NCI-H1092 (cell line): ENCODE measurements around the gene MRPL10.
A peak's percentile ranks its signal among the peaks of the same experiment; 100 is the strongest.

Experiments
- DNase-seq: peaks from one replicate; lab custom pipeline; 2025; lab: John Stamatoyannopoulos, UW

MRPL10 gene

GRCh38 chr17:47839071-47839470 is 7.7 kb upstream of the MRPL10 start:
- no peak for DNase-seq

GRCh38 chr17:47838636-47839035 is 7.3 kb upstream of the MRPL10 start:
- no peak for DNase-seq

- no peak for DNase-seq
Observed at GRCh38 chr17:47837401-47838039, 6.2 kb upstream of the MRPL10 start.

- DNase-seq = no peak
Observed at GRCh38 chr17:47836601-47837000, 5.3 kb upstream of the MRPL10 start.

DNA sequence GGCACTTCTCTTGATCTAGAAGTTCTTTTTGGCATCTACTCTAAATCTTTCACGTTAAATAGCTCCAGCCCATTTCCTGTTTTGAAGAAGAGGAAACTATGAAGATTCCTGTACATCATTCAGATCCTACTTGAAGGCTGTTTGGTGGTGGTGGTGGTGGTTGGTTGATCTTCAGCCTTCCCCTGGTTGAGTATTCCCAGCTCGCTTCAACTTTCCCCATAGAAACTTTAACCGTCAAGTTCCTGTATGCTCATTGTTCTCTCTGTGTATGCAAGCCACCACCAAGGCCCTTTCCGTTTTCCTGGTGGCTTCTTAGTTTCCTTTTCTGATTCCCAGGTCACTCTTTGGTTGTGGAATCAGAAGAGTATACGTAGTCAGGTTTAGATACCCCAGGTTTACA is 3.4 kb upstream of the MRPL10 start:
- no peak for DNase-seq

DNA sequence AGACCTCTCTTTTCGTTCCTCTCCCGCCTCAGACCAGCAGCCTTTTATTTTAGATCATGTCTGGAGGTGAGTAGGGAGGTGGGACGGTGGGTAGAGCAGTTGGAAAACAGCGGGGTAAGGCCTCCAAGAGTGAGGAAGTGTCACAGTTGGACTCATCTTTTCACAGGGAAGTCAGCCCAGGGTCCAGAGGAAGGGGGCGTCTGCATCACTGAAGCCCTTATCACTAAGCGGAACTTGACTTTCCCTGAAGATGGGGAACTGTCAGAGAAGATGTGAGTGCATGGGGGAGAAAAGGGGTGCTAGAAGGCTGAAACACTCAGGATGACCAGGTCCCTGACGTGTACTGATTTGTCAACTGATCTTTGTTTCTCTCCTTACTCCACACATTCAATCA is 590 bp upstream of the MRPL10 start:
- DNase-seq = no peak

DNA sequence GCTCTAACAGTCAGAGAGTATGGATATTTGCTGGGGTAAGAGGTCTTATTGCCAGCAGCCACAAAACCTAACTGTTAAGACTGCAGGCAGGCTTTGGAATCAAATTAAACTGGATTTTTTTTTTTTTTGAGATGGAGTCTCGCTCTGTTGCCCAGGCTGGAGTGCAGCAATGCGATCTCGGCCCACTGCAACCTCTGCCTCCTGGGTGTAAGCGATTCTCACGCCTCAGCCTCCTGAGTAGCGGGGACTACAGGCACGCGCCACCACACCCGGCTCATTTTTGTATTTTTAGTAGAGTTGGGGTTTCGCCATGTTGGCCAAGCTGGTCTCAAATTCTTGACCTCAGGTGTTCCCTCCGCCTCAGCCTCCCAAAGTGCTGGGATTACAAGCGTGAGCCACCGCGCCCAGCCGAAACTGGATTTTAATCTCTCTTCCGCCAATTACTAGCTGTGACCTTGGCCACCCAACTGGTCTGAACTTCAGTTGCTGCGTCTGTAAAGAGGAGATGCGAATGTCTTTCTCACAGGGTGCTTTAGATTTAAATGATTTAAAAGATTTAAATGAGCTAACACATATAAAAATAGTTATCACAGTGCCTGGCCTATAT is 842 bp downstream of the MRPL10 start:
- no peak for DNase-seq

DNA sequence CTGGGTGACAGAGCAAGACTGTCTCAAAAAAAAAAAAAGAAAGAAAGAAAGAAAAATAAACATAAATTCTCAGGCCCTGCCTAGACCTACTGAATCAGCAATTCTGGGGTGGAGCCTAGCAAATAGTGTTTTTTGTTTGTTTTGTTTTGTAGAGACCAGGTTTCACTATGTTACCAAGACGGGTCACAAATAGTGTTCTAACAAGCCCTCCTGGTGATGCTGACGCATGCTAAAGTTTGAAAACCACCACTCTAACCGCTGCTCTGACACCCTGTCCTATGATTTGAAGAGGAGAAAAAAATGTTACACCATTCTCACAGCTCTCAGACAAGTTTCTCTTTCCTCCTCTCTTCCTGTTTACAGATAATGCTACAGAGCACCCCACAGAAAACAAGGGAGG is 1.5 kb downstream of the MRPL10 start:
- no peak for DNase-seq

DNA sequence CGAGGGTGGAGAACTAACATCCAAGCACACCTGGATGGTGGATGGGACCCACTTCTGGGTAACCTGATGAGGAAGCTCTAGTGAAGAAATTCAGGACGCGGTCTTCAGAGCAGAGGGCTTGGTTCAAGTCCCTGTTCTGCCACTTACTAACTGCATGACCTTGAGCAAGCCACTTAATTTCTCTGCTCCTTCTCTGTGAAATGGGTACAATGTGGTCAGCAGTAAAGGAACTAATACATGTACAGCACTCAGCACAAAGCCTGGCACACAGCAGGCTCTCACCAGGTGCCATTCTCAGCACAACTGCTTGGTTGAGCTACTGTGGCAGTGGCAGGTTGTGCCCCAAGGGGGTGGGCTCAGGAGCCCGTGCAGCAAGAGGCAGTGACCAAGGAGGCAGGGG is 7.8 kb downstream of the MRPL10 start:
- no peak for DNase-seq

GRCh38 chr17:47822785-47823184 is 8.6 kb downstream of the MRPL10 start:
- no peak for DNase-seq

GRCh38 chr17:47821424-47822391 is 9.6 kb downstream of the MRPL10 start, which contains the start of gene OSBPL7:
Gene OSBPL7 (minus strand): TSS chr17:47821794. CDS start chr17:47820278, 1,516 bp downstream.
- DNase-seq = peak; percentile 90

DNA sequence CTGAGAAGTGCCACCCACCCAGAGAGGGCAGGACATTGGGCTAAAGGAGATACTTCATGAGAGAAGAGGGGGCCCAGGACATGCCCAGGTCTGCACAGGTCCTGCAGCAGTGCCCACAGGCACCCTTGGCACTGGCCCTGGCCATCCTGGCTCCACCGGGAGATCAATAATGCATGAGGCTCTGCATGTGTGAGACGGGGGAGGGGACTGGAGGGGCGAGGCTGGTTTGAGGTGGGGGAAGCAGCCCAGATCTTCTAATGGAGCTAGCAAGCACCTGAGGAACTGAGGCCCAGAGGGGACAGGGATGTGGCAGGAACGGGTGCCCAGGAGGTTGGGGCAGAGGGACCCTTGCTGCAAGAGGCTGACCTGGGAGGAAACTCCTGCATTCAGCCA is 10.3 kb downstream of the MRPL10 start:
- DNase-seq = no peak

- DNase-seq = no peak
Observed at GRCh38 chr17:47820033-47820789, 11.1 kb downstream of the MRPL10 start.

DNA sequence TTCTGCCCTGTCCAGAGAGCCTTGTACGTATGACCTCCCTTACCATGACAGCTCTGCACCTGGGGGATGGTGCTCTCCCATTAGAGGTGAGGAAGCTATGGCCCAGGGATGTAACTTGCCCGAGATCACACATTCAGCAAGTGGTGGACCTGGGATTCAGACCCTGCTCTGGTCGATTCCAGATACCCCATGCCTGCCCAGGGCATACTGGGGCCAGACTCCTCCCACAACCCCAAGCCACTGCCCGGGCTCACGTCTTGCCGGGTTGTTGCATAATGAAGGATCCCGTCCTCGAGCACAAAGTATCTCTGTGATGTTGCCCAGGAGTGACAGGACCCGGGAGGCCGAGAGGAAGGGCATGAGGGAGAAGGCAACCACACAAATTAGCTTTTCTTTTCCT is 11.9 kb downstream of the MRPL10 start:
- DNase-seq = no peak

- DNase-seq = no peak
Observed at GRCh38 chr17:47818002-47818695, 13.2 kb downstream of the MRPL10 start.

GRCh38 chr17:47816947-47817346 is 14.4 kb downstream of the MRPL10 start:
- no peak for DNase-seq

DNA sequence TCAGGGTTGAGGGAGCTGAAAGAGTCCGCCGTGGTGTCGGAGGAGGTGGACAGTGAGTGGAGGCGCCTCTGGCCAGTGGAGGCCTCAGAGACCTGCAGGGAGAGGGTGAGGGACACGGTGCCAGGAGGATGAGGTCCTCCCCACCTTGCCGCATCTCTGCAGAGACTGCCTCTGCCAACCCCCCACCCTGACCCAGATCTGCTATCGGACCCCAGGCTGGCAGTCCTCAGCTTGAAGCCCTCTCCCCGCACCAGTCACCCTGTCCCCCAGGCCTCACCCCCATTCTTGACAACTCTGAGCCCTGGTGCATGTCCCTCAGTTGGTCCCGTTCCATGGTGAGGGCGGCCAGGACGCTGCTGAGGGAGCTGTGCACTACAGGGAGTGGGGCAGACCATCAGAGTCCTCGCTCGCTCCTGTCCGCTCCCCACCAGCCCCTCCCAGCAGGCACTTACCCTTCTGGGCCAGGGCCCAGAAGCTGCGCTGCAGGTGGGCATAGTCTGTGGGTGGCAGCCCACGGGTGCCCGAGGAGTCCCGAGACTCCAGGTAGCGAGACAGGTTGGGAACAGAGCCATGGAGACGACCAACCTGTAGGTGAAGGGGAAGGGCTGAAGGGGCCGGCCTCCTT is 15.1 kb downstream of the MRPL10 start:
- DNase-seq = no peak

DNA sequence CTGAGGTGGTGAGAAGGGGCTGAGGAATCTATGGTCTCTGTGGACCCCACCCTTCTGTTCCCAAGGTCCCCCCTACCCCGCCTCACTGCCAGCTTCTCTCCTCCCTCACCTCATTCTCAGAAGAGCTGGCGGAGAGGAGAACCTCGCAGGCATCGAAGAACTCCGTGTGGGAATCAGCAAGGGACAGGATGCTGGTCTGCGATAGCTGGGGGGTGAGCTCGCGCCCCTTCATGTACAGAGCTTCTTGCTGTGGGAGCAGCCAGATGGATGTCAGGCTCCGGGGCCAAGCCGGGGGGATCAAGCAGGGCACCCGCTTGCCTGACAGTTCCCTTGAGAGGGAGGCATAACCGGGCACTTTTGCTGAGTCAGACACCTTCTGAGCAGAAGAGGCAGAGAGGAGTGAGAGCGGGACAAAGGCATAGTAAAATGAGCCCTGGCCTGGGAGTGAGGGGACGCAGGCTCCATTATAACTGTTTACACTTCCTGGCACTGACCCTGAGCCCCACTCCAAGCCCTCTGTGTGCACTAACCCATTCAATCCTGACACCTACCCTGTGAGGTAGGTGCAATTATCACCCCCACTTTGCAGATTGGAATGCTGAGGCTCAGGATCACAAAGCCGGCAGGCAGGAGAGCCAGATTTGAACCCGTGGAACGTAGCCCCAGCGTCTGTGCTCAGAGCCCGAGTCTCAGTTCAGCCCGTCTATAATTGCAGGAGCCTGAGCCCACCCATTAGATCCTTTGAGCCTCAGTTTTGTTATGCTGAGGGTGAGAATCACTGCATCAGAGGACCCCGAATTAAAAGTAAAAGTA is 16.0 kb downstream of the MRPL10 start:
- DNase-seq = no peak

GRCh38 chr17:47813512-47814031 is 17.8 kb downstream of the MRPL10 start:
- DNase-seq = no peak

- DNase-seq = no peak
Observed at GRCh38 chr17:47813077-47813476, 18.3 kb downstream of the MRPL10 start.
